ENCODE data around the gene ZFC3H1.

DNA sequence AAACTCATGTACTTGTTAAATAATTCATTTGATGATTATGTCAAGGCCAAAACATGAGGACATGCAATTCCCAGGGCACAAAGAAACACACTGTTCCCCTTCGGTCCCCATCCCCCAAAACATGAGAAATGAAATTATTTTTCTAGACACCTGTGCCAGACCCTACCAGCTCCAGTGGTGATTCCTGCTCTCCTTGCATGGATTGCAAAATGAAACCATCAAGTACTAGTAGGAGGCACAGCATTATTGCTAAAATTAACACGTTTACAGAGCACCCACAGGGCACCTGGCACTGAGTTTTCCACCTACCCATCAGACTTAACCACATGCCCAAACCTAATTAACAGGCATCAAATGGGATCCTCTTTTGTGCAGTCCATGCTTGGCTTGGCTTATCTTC lies 76.6 kb downstream of the ZFC3H1 start:
- TF ChIP-seq, protein P1, sequence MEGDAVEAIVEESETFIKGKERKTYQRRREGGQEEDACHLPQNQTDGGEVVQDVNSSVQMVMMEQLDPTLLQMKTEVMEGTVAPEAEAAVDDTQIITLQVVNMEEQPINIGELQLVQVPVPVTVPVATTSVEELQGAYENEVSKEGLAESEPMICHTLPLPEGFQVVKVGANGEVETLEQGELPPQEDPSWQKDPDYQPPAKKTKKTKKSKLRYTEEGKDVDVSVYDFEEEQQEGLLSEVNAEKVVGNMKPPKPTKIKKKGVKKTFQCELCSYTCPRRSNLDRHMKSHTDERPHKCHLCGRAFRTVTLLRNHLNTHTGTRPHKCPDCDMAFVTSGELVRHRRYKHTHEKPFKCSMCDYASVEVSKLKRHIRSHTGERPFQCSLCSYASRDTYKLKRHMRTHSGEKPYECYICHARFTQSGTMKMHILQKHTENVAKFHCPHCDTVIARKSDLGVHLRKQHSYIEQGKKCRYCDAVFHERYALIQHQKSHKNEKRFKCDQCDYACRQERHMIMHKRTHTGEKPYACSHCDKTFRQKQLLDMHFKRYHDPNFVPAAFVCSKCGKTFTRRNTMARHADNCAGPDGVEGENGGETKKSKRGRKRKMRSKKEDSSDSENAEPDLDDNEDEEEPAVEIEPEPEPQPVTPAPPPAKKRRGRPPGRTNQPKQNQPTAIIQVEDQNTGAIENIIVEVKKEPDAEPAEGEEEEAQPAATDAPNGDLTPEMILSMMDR (IDR thresholded peaks at IDR 0.05), result no peak
- TF ChIP-seq POLR2A (IDR thresholded peaks at IDR 0.05) (no peak), POLR2AphosphoS5 (IDR thresholded peaks at IDR 0.05) (no peak)
